ENCODE results near the gene TIMP3.

- no peak for TF ChIP-seq CTCF (conservative IDR thresholded peaks at IDR 0.05; ENCODE audit: low read length)
- TF ChIP-seq EZH2phosphoT487 (IDR thresholded peaks at IDR 0.05; ENCODE audit: borderline replicate concordance) = no peak
These were observed 24.7 kb upstream of the TIMP3 start for GRCh38 chr22:32776802-32777201.
